Measurements from ENCODE around the gene RPS18. TPM values are rescaled to one million over a fixed set of nuclear protein-coding genes. Genes with fewer than 3 reads are reported as not detected.

Gene RPS18
- total and polyA plus RNA-seq, 2 of the 13 experiments (the other 11 are each of a cell fraction or from before 2014, with no cell fraction given) = 3,896 to 5,806 TPM

DNA sequence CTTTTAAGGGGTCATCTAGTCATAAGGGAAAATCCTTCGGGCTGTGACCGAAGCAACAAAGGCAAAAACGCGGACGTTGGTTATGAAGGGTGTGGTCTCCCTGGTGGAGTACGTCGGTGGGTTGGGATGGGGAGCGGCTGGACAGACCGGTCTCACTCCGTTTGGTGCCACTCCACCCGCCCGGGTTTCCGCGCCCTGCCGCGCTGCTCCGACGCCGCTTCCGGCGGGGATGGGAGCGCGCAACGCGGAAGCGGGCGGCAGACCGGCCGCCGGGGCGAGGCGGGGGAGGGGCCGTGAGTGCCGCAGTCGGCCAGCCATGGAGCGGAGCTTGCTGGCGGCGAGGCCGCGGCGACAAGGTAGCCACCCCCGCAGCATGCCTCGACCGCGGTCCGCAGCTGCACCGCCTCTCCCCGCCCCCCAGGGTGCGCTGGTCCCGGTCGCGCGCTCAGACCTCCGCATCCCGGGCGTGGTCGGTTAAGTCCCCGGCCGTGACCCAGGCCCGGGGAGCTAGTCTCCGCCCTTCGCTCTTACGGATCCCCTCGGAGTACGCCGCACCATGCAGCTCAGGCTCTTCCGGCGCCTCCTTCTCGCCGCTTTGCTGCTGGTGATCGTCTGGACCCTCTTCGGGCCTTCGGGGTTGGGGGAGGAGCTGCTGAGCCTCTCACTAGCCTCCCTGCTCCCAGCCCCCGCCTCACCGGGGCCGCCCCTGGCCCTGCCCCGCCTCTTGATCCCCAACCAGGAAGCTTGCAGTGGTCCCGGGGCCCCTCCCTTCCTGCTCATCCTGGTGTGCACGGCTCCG is 5.2 kb downstream of the RPS18 start, which contains the start of gene B3GALT4:
Gene B3GALT4 (plus strand): TSS at position 260 of the 799 bp plus-strand sequence. CDS start 297 bp downstream, at position 557.
- no TSS peak for BruUV-seq (replicated peaks)
- FAIRE-seq = no peak
- in situ Hi-C loops (cut with HindIII; ENCODE audit: extremely low pct_ligation_motif_present, low pct_unique_long_range_greater_than_20kb) = loop anchor here (25.0 kb wide), 1 partner anchor 135 kb away; the partner anchor contains the start of genes CUTA, PHF1 and SYNGAP1
- ATAC-seq = peak; percentile 10
- Histone ChIP-seq H3K79me2 (ENCODE audit: insufficient read depth, low read length) (peaks cover 34% of the 10 kb centered on the region), H3K4me2 (ENCODE audit: low read depth, low read length) (no peak within 1 kb of the TSS), H3K4me3 (replicated peaks in 1 of 3; ENCODE audit: insufficient read depth in 1 of 3, low read depth in 2 of 3, low read length in 3 of 3) (no peak within 1 kb of the TSS), H3K9me3 (ENCODE audit: low read length) (no peaks in the 10 kb centered on the region), H3K36me3 (replicated peaks in 1 of 2; ENCODE audit: control insufficient read depth in 1 of 2, insufficient read depth in 2 of 2, low read length in 2 of 2) (peaks cover 20 to 59% of the 10 kb centered on the region in 2 experiments), H4K20me1 (ENCODE audit: insufficient read depth, low read length) (peaks cover 33% of the 10 kb centered on the region), H3K27me3 (ENCODE audit: control insufficient read depth in 1 of 2, insufficient read depth in 2 of 2, low read length in 2 of 2) (no peaks in the 10 kb centered on the region; a peak in 1 of 5 replicates), H3K4me1 (ENCODE audit: insufficient read depth, low read length) (peaks cover 31% of the 10 kb centered on the region), H3K9ac (ENCODE audit: insufficient read depth, low read depth, low read length) (no peak within 1 kb of the TSS), H3K27ac (ENCODE audit: extremely low read length, insufficient read depth, low read length) (no peak within 1 kb of the TSS), H2AFZ (ENCODE audit: low read length) (no peak within 1 kb of the TSS)
- intact Hi-C loops (cut with micrococcal nuclease; ENCODE audit: unreplicated experiment) = no loop called here
- WGBS (ENCODE audit: low lambda C conversion rate) = 96% methylated on average over 78 of the region's 80 CpGs
- no peak for DNase-seq (ENCODE audit: low spot score)
- POLR2A ChIA-PET = interaction anchor here (0.6 to 3.5 kb wide), 12 partner anchors 10 to 1138 kb away, joined by 3 to 17 read pairs (median 4); partner anchors contain the start of genes PFDN6, PHF1, RGL2 and WDR46
- CTCF ChIA-PET (ENCODE audit: low intra/inter-chr PET ratio, low total read pairs) = interaction anchor here (1.3 kb wide), 1 partner anchor 130 kb away, joined by 4 read pairs; no protein-coding TSS in a partner anchor
- TF ChIP-seq CC2D1A (CRISPR knock-in tag; IDR thresholded peaks at IDR 0.05) = no peak
- TF ChIP-seq, protein P1, sequence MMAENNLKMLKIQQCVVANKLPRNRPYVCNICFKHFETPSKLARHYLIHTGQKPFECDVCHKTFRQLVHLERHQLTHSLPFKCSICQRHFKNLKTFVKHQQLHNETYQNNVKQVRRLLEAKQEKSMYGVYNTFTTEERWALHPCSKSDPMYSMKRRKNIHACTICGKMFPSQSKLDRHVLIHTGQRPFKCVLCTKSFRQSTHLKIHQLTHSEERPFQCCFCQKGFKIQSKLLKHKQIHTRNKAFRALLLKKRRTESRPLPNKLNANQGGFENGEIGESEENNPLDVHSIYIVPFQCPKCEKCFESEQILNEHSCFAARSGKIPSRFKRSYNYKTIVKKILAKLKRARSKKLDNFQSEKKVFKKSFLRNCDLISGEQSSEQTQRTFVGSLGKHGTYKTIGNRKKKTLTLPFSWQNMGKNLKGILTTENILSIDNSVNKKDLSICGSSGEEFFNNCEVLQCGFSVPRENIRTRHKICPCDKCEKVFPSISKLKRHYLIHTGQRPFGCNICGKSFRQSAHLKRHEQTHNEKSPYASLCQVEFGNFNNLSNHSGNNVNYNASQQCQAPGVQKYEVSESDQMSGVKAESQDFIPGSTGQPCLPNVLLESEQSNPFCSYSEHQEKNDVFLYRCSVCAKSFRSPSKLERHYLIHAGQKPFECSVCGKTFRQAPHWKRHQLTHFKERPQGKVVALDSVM (CRISPR knock-in tag; IDR thresholded peaks at IDR 0.05) = no peak
- no peak for TF ChIP-seq TOPORS (CRISPR knock-in tag; IDR thresholded peaks at IDR 0.05)
- TF ChIP-seq HNRNPK (IDR thresholded peaks at IDR 0.05; ENCODE audit: low read depth, low read length, poor library complexity, severe bottlenecking) = peak; percentile 45
- TF ChIP-seq HOXA3 (CRISPR knock-in tag; IDR thresholded peaks at IDR 0.05) = peak; percentile 77; the same call in 1 of the 2 replicates
- TF ChIP-seq AGO2 (optimal IDR thresholded peaks at IDR 0.05; ENCODE audit: low read depth, low read length) = peak; percentile 100
- 0 out of 2 replicates have a peak, but pooled peaks have one; percentile 59 for TF ChIP-seq NFATC3 (CRISPR knock-in tag; IDR thresholded peaks at IDR 0.05)
- TF ChIP-seq, protein P2, sequence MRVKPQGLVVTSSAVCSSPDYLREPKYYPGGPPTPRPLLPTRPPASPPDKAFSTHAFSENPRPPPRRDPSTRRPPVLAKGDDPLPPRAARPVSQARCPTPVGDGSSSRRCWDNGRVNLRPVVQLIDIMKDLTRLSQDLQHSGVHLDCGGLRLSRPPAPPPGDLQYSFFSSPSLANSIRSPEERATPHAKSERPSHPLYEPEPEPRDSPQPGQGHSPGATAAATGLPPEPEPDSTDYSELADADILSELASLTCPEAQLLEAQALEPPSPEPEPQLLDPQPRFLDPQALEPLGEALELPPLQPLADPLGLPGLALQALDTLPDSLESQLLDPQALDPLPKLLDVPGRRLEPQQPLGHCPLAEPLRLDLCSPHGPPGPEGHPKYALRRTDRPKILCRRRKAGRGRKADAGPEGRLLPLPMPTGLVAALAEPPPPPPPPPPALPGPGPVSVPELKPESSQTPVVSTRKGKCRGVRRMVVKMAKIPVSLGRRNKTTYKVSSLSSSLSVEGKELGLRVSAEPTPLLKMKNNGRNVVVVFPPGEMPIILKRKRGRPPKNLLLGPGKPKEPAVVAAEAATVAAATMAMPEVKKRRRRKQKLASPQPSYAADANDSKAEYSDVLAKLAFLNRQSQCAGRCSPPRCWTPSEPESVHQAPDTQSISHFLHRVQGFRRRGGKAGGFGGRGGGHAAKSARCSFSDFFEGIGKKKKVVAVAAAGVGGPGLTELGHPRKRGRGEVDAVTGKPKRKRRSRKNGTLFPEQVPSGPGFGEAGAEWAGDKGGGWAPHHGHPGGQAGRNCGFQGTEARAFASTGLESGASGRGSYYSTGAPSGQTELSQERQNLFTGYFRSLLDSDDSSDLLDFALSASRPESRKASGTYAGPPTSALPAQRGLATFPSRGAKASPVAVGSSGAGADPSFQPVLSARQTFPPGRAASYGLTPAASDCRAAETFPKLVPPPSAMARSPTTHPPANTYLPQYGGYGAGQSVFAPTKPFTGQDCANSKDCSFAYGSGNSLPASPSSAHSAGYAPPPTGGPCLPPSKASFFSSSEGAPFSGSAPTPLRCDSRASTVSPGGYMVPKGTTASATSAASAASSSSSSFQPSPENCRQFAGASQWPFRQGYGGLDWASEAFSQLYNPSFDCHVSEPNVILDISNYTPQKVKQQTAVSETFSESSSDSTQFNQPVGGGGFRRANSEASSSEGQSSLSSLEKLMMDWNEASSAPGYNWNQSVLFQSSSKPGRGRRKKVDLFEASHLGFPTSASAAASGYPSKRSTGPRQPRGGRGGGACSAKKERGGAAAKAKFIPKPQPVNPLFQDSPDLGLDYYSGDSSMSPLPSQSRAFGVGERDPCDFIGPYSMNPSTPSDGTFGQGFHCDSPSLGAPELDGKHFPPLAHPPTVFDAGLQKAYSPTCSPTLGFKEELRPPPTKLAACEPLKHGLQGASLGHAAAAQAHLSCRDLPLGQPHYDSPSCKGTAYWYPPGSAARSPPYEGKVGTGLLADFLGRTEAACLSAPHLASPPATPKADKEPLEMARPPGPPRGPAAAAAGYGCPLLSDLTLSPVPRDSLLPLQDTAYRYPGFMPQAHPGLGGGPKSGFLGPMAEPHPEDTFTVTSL (CRISPR knock-in tag; IDR thresholded peaks at IDR 0.05; ENCODE audit: borderline replicate concordance) = no peak
- 0 out of 2 replicates have a peak, but pooled peaks have one; percentile 30 for TF ChIP-seq ZFP90 (CRISPR knock-in tag; IDR thresholded peaks at IDR 0.05; ENCODE audit: borderline replicate concordance)

Data from HepG2 (cell line).